Left lung (tissue), 10 donors: Measurements from ENCODE around the gene DLGAP1. TPM values are rescaled to one million over a fixed set of nuclear protein-coding genes. Genes with fewer than 3 reads are reported as not detected.

ENCODE experiments used
- ATAC-seq: fragments of 200-7000 bp; cut with Tn5 transposase; one replicate; pipeline ENCODE4 v1.9.1; 2020; ENCODE audit warnings: moderate library complexity
- DNase-seq, 4 donors: peaks; one replicate each; pipeline ENCODE4 v3.0.0-alpha.2; 2013 to 2020
- H3K27ac ChIP-seq, 2 donors: fragments of 200-600 bp; sonication (generic) in 1 of 2; one replicate each; pipeline versions ENCODE4 v1.5.0 to v1.8.0; 2020 to 2021
- H3K27me3 ChIP-seq, 2 donors: fragments of 200-600 bp; sonication (generic) in 1 of 2; one replicate each; pipeline versions ENCODE4 v1.5.0 to v1.8.0; 2020 to 2021
- H3K36me3 ChIP-seq, 2 donors: fragments of 200-600 bp; sonication (generic) in 1 of 2; one replicate each; pipeline versions ENCODE4 v1.5.0 to v1.8.0; 2020 to 2021
- H3K4me1 ChIP-seq, 2 donors: fragments of 200-600 bp; one replicate each; pipeline ENCODE4 v1.8.0; 2021
- H3K4me3 ChIP-seq, 2 donors: fragments of 200-600 bp; sonication (generic) in 1 of 2; one replicate each; pipeline versions ENCODE4 v1.5.0 to v1.8.0; 2020 to 2021; ENCODE audit warnings: mild to moderate bottlenecking in 1 of 2
- H3K9me3 ChIP-seq, 2 donors: fragments of 200-600 bp; sonication (generic) in 1 of 2; one replicate each; pipeline versions ENCODE4 v1.5.0 to v1.8.0; 2020 to 2021
- CTCF ChIP-seq, 2 donors: fragments of 200-600 bp; sonication (generic) in 1 of 2; IDR thresholded peaks; one replicate each; pipeline versions ENCODE4 v1.5.0 to v1.8.0; 2021; ENCODE audit warnings: antibody characterized with exemption in 2 of 2
- intact Hi-C, 2 donors: fragments of 100-400 bp; cut with DNase I; formaldehyde crosslinking; loops; one replicate each; pipeline versions ENCODE4 v1.11.2 to v1.14.2; 2022
- polyA plus RNA-seq, 6 donors: library from polyadenylated mRNA; unstranded; fragments of 120-200 nt; gene quantifications; one replicate each; pipeline ENCODE4 v1.2.1, GENCODE V29; 2013; ENCODE audit not compliant: insufficient read length in 6 of 6
- total RNA-seq, 2 donors: library from RNA; stranded (reverse); fragmentation: NEBNext Ultra II Directional; extraction: Animal tissue kit (Norgen Biotek cat#: 25700); gene quantifications; one replicate each; pipeline ENCODE4 v1.2.1, GENCODE V29; 2021
- donor health status: DM: no; HTN: yes; CAD: no.
- donor health status: DM: no; HTN: no; CAD: no.

Gene DLGAP1
- total and polyA plus RNA-seq, 8 donors, result 1.6 to 4.0 (median 2.1) TPM

DNA sequence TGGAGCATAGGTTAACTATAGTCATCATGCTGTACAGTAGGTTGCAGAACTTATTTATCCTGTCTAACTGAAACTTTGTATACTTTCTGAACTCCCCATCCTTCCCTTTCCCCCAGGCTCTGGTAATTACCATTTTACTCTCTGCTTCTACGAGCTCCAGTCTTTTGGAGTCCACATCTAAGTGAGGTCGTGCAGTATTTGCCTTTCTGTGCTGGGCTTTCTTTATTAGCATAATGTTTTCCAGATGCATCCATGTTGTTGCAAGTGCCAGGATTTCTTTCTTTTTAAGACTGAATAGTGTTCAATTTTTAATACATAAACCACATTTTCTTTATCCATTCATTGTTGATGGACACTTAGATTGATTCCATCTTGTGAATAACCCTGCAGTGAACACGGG, 541.0 kb downstream of the DLGAP1 start:
- TF ChIP-seq CTCF (IDR thresholded peaks at IDR 0.05), result no peak
- no peak for DNase-seq
- no peak overlapping the region for H3K4me3 ChIP-seq
- H3K27me3 ChIP-seq, result no peaks in the 10 kb centered on the region
- intact Hi-C loops, result no loop called here
- no peak overlapping the region for H3K27ac ChIP-seq
- no peaks in the 10 kb centered on the region for H3K36me3 ChIP-seq
- no peaks in the 10 kb centered on the region for H3K4me1 ChIP-seq
- ATAC-seq, result no peak
- no peaks in the 10 kb centered on the region for H3K9me3 ChIP-seq

DNA sequence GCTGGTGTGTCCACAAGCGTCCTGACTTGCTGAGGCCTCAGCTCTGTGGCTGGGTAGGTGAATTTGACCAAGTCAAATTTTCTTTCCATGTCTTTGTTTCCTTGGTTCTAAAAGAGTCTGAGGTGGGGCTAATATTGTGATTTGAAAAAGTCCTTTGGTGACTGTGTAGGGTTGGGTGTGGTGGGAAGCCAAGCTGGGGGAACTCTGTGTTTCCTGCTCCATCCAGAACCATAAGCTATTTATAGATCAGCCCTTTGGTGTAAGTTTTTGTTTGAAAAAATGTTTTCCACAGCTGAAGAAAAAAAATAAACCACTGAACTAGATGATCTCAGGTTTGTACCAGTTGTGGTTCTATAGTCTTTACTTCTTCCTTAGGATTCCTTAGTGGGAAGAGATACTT, 542.4 kb downstream of the DLGAP1 start:
- Histone ChIP-seq H3K27me3 (no peaks in the 10 kb centered on the region), H3K27ac (no peak overlapping the region), H3K36me3 (no peaks in the 10 kb centered on the region), H3K9me3 (no peaks in the 10 kb centered on the region), H3K4me1 (no peaks in the 10 kb centered on the region), H3K4me3 (no peak overlapping the region)
- no peak for ATAC-seq
- DNase-seq, result no peak
- TF ChIP-seq CTCF (IDR thresholded peaks at IDR 0.05), result no peak
- intact Hi-C loops, result no loop called here

GRCh38 chr18:3911413-3911812, 543.7 kb downstream of the DLGAP1 start:
- no peaks in the 10 kb centered on the region for H3K27me3 ChIP-seq
- H3K4me3 ChIP-seq, result no peak overlapping the region
- ATAC-seq (no peak), DNase-seq (no peak)
- intact Hi-C loops, result no loop called here
- no peaks in the 10 kb centered on the region for H3K36me3 ChIP-seq
- H3K4me1 ChIP-seq, result no peaks in the 10 kb centered on the region
- no peaks in the 10 kb centered on the region for H3K9me3 ChIP-seq
- no peak for TF ChIP-seq CTCF (IDR thresholded peaks at IDR 0.05)
- no peak overlapping the region for H3K27ac ChIP-seq

- ATAC-seq (no peak), DNase-seq (no peak)
- intact Hi-C loops, result no loop called here
- TF ChIP-seq CTCF (IDR thresholded peaks at IDR 0.05), result no peak
- Histone ChIP-seq H3K9me3 (no peaks in the 10 kb centered on the region), H3K27ac (no peak overlapping the region), H3K4me3 (no peak overlapping the region), H3K36me3 (no peaks in the 10 kb centered on the region), H3K4me1 (no peaks in the 10 kb centered on the region), H3K27me3 (no peaks in the 10 kb centered on the region)
Observed at GRCh38 chr18:3910512-3910911, 544.6 kb downstream of the DLGAP1 start.

DNA sequence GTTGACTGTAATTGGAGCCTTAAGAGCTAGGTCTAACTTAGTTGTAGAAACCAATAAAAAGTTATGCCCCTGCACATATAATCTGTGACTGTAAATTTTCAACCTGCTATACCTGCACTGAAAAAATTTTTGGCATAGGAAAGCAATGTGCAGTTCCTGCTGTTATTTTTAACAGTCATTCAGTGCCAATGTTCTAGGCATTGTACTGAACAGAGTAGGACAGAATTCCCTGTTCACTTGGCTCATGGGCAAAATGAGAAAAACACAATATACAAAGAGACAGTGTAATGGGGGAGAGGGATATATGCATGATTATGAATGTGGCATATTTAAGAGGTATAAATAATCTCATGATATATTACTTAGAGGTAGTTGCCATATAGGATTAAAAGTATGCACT, 547.2 kb downstream of the DLGAP1 start:
- Histone ChIP-seq H3K27me3 (no peaks in the 10 kb centered on the region), H3K4me3 (no peak overlapping the region), H3K9me3 (no peaks in the 10 kb centered on the region), H3K4me1 (no peaks in the 10 kb centered on the region), H3K36me3 (no peaks in the 10 kb centered on the region), H3K27ac (no peak overlapping the region)
- intact Hi-C loops, result no loop called here
- DNase-seq (no peak), ATAC-seq (no peak)
- no peak for TF ChIP-seq CTCF (IDR thresholded peaks at IDR 0.05)
